ENCODE results near the gene PRELID3B.

Gene PRELID3B

GRCh38 chr20:59000326-59000725 is 42.3 kb downstream of the PRELID3B start:
- H3K4me3 ChIP-seq (ENCODE audit: control insufficient read depth, low read depth, low read length) = no peak overlapping the region
- TF ChIP-seq CTCF (conservative IDR thresholded peaks at IDR 0.05; ENCODE audit: control insufficient read depth, insufficient read depth, low read depth, low read length) = no peak

GRCh38 chr20:58998656-58999055 is 43.9 kb downstream of the PRELID3B start:
- no peak for TF ChIP-seq CTCF (conservative IDR thresholded peaks at IDR 0.05; ENCODE audit: control insufficient read depth, insufficient read depth, low read depth, low read length)
- H3K4me3 ChIP-seq (ENCODE audit: control insufficient read depth, low read depth, low read length) = no peak overlapping the region
- no peak for DNase-seq (ENCODE audit: low read depth)

More at GRCh38 chr20:59000326-59000725, 42.3 kb downstream of the PRELID3B start:
- DNase-seq (ENCODE audit: low read depth) = no peak

GRCh38 chr20:58997141-58997770 is 45.3 kb downstream of the PRELID3B start:
- DNase-seq (ENCODE audit: low read depth) = no peak
- H3K4me3 ChIP-seq (ENCODE audit: control insufficient read depth, low read depth, low read length) = no peak overlapping the region
- no peak for TF ChIP-seq CTCF (conservative IDR thresholded peaks at IDR 0.05; ENCODE audit: control insufficient read depth, insufficient read depth, low read depth, low read length)

GRCh38 chr20:58996226-58996611 is 46.4 kb downstream of the PRELID3B start:
- DNase-seq (ENCODE audit: low read depth) = no peak
- TF ChIP-seq CTCF (conservative IDR thresholded peaks at IDR 0.05; ENCODE audit: control insufficient read depth, insufficient read depth, low read depth, low read length) = no peak

DNA sequence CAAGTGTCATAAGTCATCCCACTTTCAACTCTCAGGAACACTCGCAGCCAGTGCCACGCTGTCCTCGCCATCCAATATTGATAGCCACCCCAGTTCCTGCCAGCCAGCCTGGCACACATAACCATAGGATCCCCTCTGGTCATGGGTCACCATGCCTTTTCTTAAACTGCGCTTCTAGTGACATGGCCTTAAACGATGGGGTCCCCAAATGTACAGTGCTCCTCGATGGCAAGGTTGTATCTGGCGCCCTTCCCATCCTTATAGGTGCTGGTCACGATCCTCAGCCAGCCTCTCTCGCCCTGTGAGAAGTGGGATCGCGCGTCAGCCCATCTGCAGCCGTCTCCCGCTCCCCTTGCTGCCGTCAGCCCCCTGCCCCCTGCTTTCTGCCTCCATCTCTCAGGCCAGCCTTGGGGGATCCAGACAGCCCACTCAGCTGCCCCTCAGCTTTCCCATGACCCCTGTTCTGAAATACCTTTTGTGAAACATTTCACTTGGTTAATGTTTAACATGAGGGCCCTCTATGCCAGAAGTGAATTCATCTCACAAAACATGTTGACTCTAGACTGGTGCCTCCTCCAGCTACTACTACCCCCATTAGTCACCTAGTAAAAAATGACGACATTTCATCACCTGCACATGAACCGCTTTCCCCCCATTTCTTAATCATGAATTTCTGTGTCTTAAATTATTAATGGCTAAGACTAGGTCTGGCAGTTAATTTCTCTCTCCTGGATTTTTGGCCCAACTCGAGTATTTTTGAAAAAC is 46.9 kb downstream of the PRELID3B start:
- H3K4me3 ChIP-seq (ENCODE audit: control insufficient read depth, low read depth, low read length) = no peak overlapping the region
- no peak for DNase-seq (ENCODE audit: low read depth)
- no peak for TF ChIP-seq CTCF (conservative IDR thresholded peaks at IDR 0.05; ENCODE audit: control insufficient read depth, insufficient read depth, low read depth, low read length)

More at GRCh38 chr20:58996226-58996611, 46.4 kb downstream of the PRELID3B start:
- no peak overlapping the region for H3K4me3 ChIP-seq (ENCODE audit: control insufficient read depth, low read depth, low read length)

GRCh38 chr20:58994390-58995159 is 48.0 kb downstream of the PRELID3B start:
- no peak for TF ChIP-seq CTCF (conservative IDR thresholded peaks at IDR 0.05; ENCODE audit: control insufficient read depth, insufficient read depth, low read depth, low read length)
- DNase-seq (ENCODE audit: low read depth) = no peak
- H3K4me3 ChIP-seq (ENCODE audit: control insufficient read depth, low read depth, low read length) = no peak overlapping the region

Measured in fibroblast of mammary gland (primary cell).